ENCODE measurements around the gene SHC2. TPM values are rescaled to one million over a fixed set of nuclear protein-coding genes. Genes with fewer than 3 reads are reported as not detected.

SHC2 gene
- total and polyA plus RNA-seq, 2 of the 13 experiments (the other 11 are each of a cell fraction or from before 2014, with no cell fraction given), result 9.0 to 18.3 TPM

- TF ChIP-seq ZSCAN9 (CRISPR knock-in tag; IDR thresholded peaks at IDR 0.05; ENCODE audit: borderline replicate concordance) (peak; percentile 72; the same call in 1 of the 2 replicates), ZNF281 (CRISPR knock-in tag; IDR thresholded peaks at IDR 0.05; ENCODE audit: borderline replicate concordance) (no peak), MTF2 (CRISPR knock-in tag; IDR thresholded peaks at IDR 0.05; ENCODE audit: borderline replicate concordance) (no peak), HNF1B (CRISPR knock-in tag; IDR thresholded peaks at IDR 0.05) (no peak), SMYD3 (CRISPR knock-in tag; IDR thresholded peaks at IDR 0.05) (no peak), ZNF609 (CRISPR knock-in tag; IDR thresholded peaks at IDR 0.05; ENCODE audit: borderline replicate concordance) (0 out of 2 replicates have a peak, but pooled peaks have one; percentile 28), TCF7L2 (IDR thresholded peaks at IDR 0.05; ENCODE audit: low read depth, low read length) (no peak), ZNF329 (CRISPR knock-in tag; IDR thresholded peaks at IDR 0.05; ENCODE audit: low read depth) (no peak), ARID5B (CRISPR knock-in tag; IDR thresholded peaks at IDR 0.05) (0 out of 2 replicates have a peak, but pooled peaks have one; percentile 6), SNAPC5 (CRISPR knock-in tag; IDR thresholded peaks at IDR 0.05; ENCODE audit: borderline replicate concordance) (0 out of 2 replicates have a peak, but pooled peaks have one; percentile 39), NR2C2 (CRISPR knock-in tag; IDR thresholded peaks at IDR 0.05; ENCODE audit: borderline replicate concordance) (no peak), ZNF83 (CRISPR knock-in tag; IDR thresholded peaks at IDR 0.05; ENCODE audit: borderline replicate concordance) (no peak), ZNF570 (CRISPR knock-in tag; IDR thresholded peaks at IDR 0.05; ENCODE audit: borderline replicate concordance) (no peak)
Observed at GRCh38 chr19:491146-491741, 30.4 kb upstream of the SHC2 start (continued).
